K562 (cell line): ENCODE data around the gene KCNAB1. TPM values are rescaled to one million over a fixed set of nuclear protein-coding genes. Genes with fewer than 3 reads are reported as not detected.

Source experiments
- ATAC-seq: fragments of 200-7000 bp; cut with Tn5 transposase; 3 replicates; pipeline ENCODE4 v1.9.1; 2020; ENCODE audit warnings: moderate library complexity
- BruUV-seq: library from RNA; stranded (reverse); fragments of 400-500 nt; replicated peaks from 2 replicates; lab custom pipeline; 2021; lab: Mats Ljungman, UMichigan
- CTCF ChIA-PET: fragments of 300-600 bp; formaldehyde crosslinking; extraction: SDS; loops from one replicate; lab custom pipeline; 2021; ENCODE audit warnings: low intra/inter-chr PET ratio; lab: Yijun Ruan, JAX
- POLR2A ChIA-PET: fragments of 300-600, 350-650 bp; sonication (Branson Sonifier 250); formaldehyde crosslinking; extraction: SDS; loops from one replicate; lab custom pipeline; 2021; ENCODE audit warnings: antibody characterized with exemption, inconsistent platforms; lab: Yijun Ruan, JAX
- DNase-seq, 4 experiments: peaks; one replicate each; pipeline versions ENCODE4 v3.0.0 to v3.0.0-alpha.2; 2011 to 2018; ENCODE audit warnings: low spot score in 3 of 4, mixed read lengths in 3 of 4; ENCODE audit errors: extremely low read depth in 1 of 4
- FAIRE-seq: peaks from 2 replicates; lab custom pipeline; 2011; peaks lifted over from hg19 to GRCh38; lab: Jason Lieb, UNC
- H2AFZ ChIP-seq: 2 replicates; pipeline ENCODE4 v1.6.0; 2011; ENCODE audit warnings: low read depth, low read length, control low read depth, inconsistent platforms
- H3K27ac ChIP-seq: fragments of 200-600 bp; 3 replicates; pipeline ENCODE4 v1.8.0; 2011; ENCODE audit warnings: low read depth, mild to moderate bottlenecking, control low read depth, inconsistent platforms, low read length, moderate library complexity, mixed read lengths; ENCODE audit errors: extremely low read depth
- H3K27me3 ChIP-seq, 2 experiments: fragments of 300-600 bp in 1 of 2; 2 replicates in 1 of 2; 3 replicates in 1 of 2; pipeline versions ENCODE4 v1.6.0 to v1.8.0; 2011; ENCODE audit warnings: inconsistent platforms in 2 of 2, low read length in 2 of 2, mild to moderate bottlenecking in 1 of 2, mixed read lengths in 1 of 2, moderate library complexity in 1 of 2; ENCODE audit not compliant: control insufficient read depth in 2 of 2, insufficient read depth in 2 of 2
- H3K36me3 ChIP-seq: fragments of 300-600 bp; 3 replicates; pipeline ENCODE4 v1.8.0; 2011; ENCODE audit warnings: mild to moderate bottlenecking, low read length, inconsistent platforms; ENCODE audit not compliant: control insufficient read depth, insufficient read depth
- H3K4me1 ChIP-seq, 2 experiments: fragments of 200-600 bp in 1 of 2; replicated peaks in 1 of 2; 2 replicates in 1 of 2; 3 replicates in 1 of 2; pipeline versions ENCODE4 v1.5.1 to v1.8.0; 2011; ENCODE audit warnings: inconsistent platforms in 2 of 2, low read length in 2 of 2, mild to moderate bottlenecking in 1 of 2, mixed read lengths in 1 of 2, moderate library complexity in 1 of 2; ENCODE audit not compliant: control insufficient read depth in 2 of 2, insufficient read depth in 2 of 2
- H3K4me2 ChIP-seq: 2 replicates; pipeline ENCODE4 v1.6.1; 2011; ENCODE audit warnings: low read length, control low read depth, inconsistent platforms, mixed read lengths; ENCODE audit not compliant: insufficient read depth
- H3K4me3 ChIP-seq: fragments of 200-600 bp; sonication (generic), shearing (Covaris generic); 2 replicates; pipeline ENCODE4 v1.5.1; 2016; ENCODE audit warnings: control low read depth, inconsistent platforms
- H3K79me2 ChIP-seq: fragments of 200-600 bp; 3 replicates; pipeline ENCODE4 v1.8.0; 2011; ENCODE audit warnings: low read length, inconsistent platforms; ENCODE audit not compliant: control insufficient read depth, insufficient read depth
- H3K9ac ChIP-seq, 2 experiments: 2 replicates each; pipeline versions ENCODE4 v1.6.0 to v1.6.1; 2011; ENCODE audit warnings: low read depth in 2 of 2, low read length in 2 of 2, control low read depth in 1 of 2, inconsistent platforms in 1 of 2, mild to moderate bottlenecking in 1 of 2, mixed read lengths in 1 of 2; ENCODE audit not compliant: insufficient read depth in 1 of 2
- H3K9me1 ChIP-seq: one replicate; pipeline ENCODE4 v1.6.0; 2011; ENCODE audit warnings: inconsistent platforms, mild to moderate bottlenecking, low read length, moderate library complexity; ENCODE audit not compliant: control insufficient read depth, insufficient read depth
- H3K9me3 ChIP-seq: replicated peaks from 2 replicates; pipeline ENCODE4 v1.5.1; 2011; ENCODE audit warnings: low read depth, low read length, inconsistent platforms; ENCODE audit not compliant: control insufficient read depth, insufficient read depth
- H4K20me1 ChIP-seq: replicated peaks from 2 replicates; pipeline ENCODE4 v1.6.1; 2011; ENCODE audit warnings: low read length, inconsistent platforms, mixed read lengths; ENCODE audit not compliant: control insufficient read depth, insufficient read depth
- DMBX1 ChIP-seq: fragments of 250-450 bp; sonication (Bioruptor Pico); IDR thresholded peaks from 2 replicates; pipeline ENCODE4 v1.8.0; 2022; ENCODE audit warnings: inconsistent platforms, mild to moderate bottlenecking, moderate library complexity, borderline replicate concordance
- NBN ChIP-seq: fragments of 450-650 bp; IDR thresholded peaks from 2 replicates; pipeline ENCODE4 v1.6.1; 2016; ENCODE audit warnings: low read depth, mild to moderate bottlenecking
- PHF21A ChIP-seq: fragments of 450-650 bp; IDR thresholded peaks from 2 replicates; pipeline ENCODE4 v1.6.1; 2017; ENCODE audit warnings: low read depth, borderline replicate concordance
- PHTF2 ChIP-seq: fragments of 250-450 bp; sonication (Bioruptor Pico); IDR thresholded peaks from 2 replicates; pipeline ENCODE4 v1.5.0; 2021; ENCODE audit warnings: mild to moderate bottlenecking
- POLR2A ChIP-seq: fragments of 450-650 bp; conservative IDR thresholded peaks from 2 replicates; pipeline ENCODE4 v1.6.1; 2016
- POLR2B ChIP-seq: fragments of 450-650 bp; IDR thresholded peaks from 2 replicates; pipeline ENCODE4 v1.6.1; 2018; ENCODE audit warnings: low read depth; ENCODE audit not compliant: partially characterized antibody
- TAF9B ChIP-seq: fragments of 450-650 bp; IDR thresholded peaks from 2 replicates; pipeline ENCODE4 v1.6.1; 2018; ENCODE audit warnings: mild to moderate bottlenecking; ENCODE audit not compliant: partially characterized antibody
- ZNF584 ChIP-seq: fragments of 200-800 bp; sonication (Bioruptor generic); IDR thresholded peaks from 2 replicates; pipeline ENCODE4 v1.6.1; 2016; ENCODE audit warnings: low read depth, mild to moderate bottlenecking, missing genetic modification characterization, missing compliant biosample characterization
- WGBS: fragments of 100-300 bp; shearing (Covaris generic); methylation state at CpG from one replicate; pipeline ENCODE4 v1.1.6; 2016; ENCODE audit warnings: low coverage, mixed read lengths; ENCODE audit not compliant: insufficient coverage; ENCODE audit errors: missing lambda C conversion rate; 5-methylcytosine and 5-hydroxymethylcytosine counted together
- in situ Hi-C: fragments of 300-500 bp; cut with MboI; formaldehyde crosslinking; loops from 4 replicates; pipeline ENCODE4 v1.15.0; 2018; ENCODE audit warnings: inconsistent platforms, mixed read lengths
- intact Hi-C: fragments of 100-400 bp; cut with micrococcal nuclease; formaldehyde crosslinking; loops from 2 replicates; pipeline ENCODE4 v1.14.2; 2022
- polyA plus RNA-seq, 8 experiments: library from polyadenylated mRNA; depleted of rRNA in 4 of 8; stranded (reverse) in 5 of 8; unstranded in 3 of 8; fragments of >200 nt; fragmentation: Nextera tagmentation in 2 of 8; fragmentation: Illumina TruSeq in 1 of 8; extraction: Ambion mirVana in 2 of 8; extraction: Trizol in 1 of 8; gene quantifications; 2 replicates each; pipeline versions ENCODE4 v1.2.1 to v1.2.3, GENCODE V29; 2011 to 2014; ENCODE audit warnings: inconsistent platforms in 1 of 8, missing spikeins in 1 of 8
- total RNA-seq, 7 experiments: library from RNA; depleted of rRNA in 6 of 7; stranded (reverse); fragments of >200 nt in 6 of 7; fragmentation: Illumina TruSeq in 2 of 7; extraction: Trizol in 2 of 7; gene quantifications; 2 replicates each; pipeline versions ENCODE4 v1.2.1 to v1.2.3, GENCODE V29; 2011 to 2021; ENCODE audit warnings: low replicate concordance in 1 of 7
- TF ChIP-seq, protein P1 (sequence below): fragments of 250-450 bp; sonication (Bioruptor Pico); IDR thresholded peaks from 2 replicates; pipeline ENCODE4 v1.5.0; 2022; ENCODE audit warnings: mild to moderate bottlenecking

KCNAB1 gene
- total and polyA plus RNA-seq, 9 of the 15 experiments (the other 6 are each of a cell fraction or from before 2014, with no cell fraction given), result 0.14 to 1.2 (median 0.51) TPM

DNA sequence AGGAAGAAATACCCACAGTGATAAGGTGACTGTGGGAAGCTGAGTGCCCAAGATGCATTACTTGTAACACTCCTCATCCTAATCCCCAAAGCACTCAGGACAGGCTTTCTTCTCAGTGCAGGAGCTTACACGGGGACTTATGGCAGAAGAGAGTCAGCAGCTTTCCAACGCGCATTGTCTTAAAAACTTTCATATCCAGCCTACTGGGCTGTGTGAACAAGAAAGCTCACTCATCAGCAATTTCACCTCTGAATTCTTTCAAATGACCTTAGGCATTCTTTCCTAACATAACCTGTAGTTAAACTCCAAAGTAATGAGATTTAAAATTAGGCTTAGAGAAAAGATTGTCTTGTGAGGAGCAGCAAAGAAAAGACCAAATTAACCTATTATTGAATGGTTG lies 132.3 kb downstream of the KCNAB1 start:
- no peak for FAIRE-seq
- CTCF ChIA-PET, result no interaction called here

DNA sequence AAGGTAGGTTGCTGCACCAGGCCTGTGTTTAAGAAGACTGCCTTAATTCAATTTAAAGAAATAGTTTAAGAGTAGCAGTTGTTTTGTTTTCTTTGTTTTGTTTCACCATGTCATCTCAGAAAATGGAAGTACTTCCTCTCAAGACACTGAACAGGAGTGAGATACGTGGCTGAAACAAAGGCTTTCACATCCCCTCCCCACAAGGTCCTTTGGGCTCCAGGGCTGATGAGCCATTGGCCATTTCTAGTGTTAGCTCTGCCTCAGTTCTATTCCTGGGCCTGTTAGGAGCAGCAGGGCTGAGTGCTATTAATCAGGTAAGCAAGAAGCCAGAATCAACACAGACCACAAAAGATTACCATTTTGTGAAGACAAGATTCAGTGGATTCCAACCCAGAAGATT lies 132.8 kb downstream of the KCNAB1 start:
- whole genome bisulfite sequencing, result 0% methylated on average over 1 of the region's 1 CpG
- POLR2A ChIA-PET, result interaction anchor here (0.7 kb wide), 1 partner anchor 41 kb away, joined by 3 read pairs; no protein-coding TSS in a partner anchor
- intact Hi-C loops, result no loop called here

More for the DNA sequence above, 132.3 kb downstream of the KCNAB1 start:
- no peaks in the 10 kb centered on the region; a peak in 1 of 5 replicates for H3K27me3 ChIP-seq
- no peaks in the 10 kb centered on the region for H3K36me3 ChIP-seq
- no peaks in the 10 kb centered on the region for H3K9me1 ChIP-seq
- 2% methylated on average over 3 of the region's 3 CpGs for WGBS
- TF ChIP-seq PHF21A, result no peak
- no peak for TF ChIP-seq POLR2B
- TF ChIP-seq, all 486 proteins: peak for 0
- in situ Hi-C loops, result no loop called here
- Histone ChIP-seq H3K9ac (no peak overlapping the region), H3K79me2 (no peaks in the 10 kb centered on the region), H3K4me3 (no peak overlapping the region), H2AFZ (no peak overlapping the region), H4K20me1 (no peaks in the 10 kb centered on the region), H3K27ac (no peak overlapping the region), H3K4me1 (no peaks in the 10 kb centered on the region), H3K4me2 (no peak overlapping the region), H3K9me3 (no peaks in the 10 kb centered on the region)
- intact Hi-C loops, result no loop called here
- no TSS peak for BruUV-seq
- POLR2A ChIA-PET, result interaction anchor here (0.7 kb wide), 1 partner anchor 41 kb away, joined by 3 read pairs; no protein-coding TSS in a partner anchor
- DNase-seq (no peak), ATAC-seq (no peak)

More for the DNA sequence above, 132.8 kb downstream of the KCNAB1 start:
- TF ChIP-seq, protein P1, sequence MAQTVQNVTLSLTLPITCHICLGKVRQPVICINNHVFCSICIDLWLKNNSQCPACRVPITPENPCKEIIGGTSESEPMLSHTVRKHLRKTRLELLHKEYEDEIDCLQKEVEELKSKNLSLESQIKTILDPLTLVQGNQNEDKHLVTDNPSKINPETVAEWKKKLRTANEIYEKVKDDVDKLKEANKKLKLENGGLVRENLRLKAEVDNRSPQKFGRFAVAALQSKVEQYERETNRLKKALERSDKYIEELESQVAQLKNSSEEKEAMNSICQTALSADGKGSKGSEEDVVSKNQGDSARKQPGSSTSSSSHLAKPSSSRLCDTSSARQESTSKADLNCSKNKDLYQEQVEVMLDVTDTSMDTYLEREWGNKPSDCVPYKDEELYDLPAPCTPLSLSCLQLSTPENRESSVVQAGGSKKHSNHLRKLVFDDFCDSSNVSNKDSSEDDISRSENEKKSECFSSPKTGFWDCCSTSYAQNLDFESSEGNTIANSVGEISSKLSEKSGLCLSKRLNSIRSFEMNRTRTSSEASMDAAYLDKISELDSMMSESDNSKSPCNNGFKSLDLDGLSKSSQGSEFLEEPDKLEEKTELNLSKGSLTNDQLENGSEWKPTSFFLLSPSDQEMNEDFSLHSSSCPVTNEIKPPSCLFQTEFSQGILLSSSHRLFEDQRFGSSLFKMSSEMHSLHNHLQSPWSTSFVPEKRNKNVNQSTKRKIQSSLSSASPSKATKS, result no peak
- TF ChIP-seq NBN, result no peak
- TF ChIP-seq ZNF584, result no peak
- no peak for TF ChIP-seq TAF9B
- no peak for TF ChIP-seq DMBX1 (CRISPR knock-in tag)
- TF ChIP-seq PHTF2 (CRISPR knock-in tag), result no peak
- TF ChIP-seq POLR2A, result no peak
- Histone ChIP-seq H2AFZ (no peak overlapping the region), H3K27ac (no peak overlapping the region), H3K79me2 (no peaks in the 10 kb centered on the region), H3K4me2 (no peak overlapping the region), H3K36me3 (no peaks in the 10 kb centered on the region), H4K20me1 (no peaks in the 10 kb centered on the region), H3K4me3 (no peak overlapping the region), H3K4me1 (no peaks in the 10 kb centered on the region), H3K9ac (no peak overlapping the region), H3K9me3 (no peaks in the 10 kb centered on the region), H3K27me3 (no peaks in the 10 kb centered on the region; a peak in 1 of 5 replicates), H3K9me1 (no peaks in the 10 kb centered on the region)
- no peak for FAIRE-seq
- no TSS peak for BruUV-seq
- CTCF ChIA-PET, result no interaction called here
- no peak for DNase-seq
- in situ Hi-C loops, result no loop called here
- no peak for ATAC-seq
